GM12875 (cell line): ENCODE results near the gene MPDZ.
"Not testable (repeated sequence)": the region's sequence is repeated elsewhere in the genome, so short reads cannot be mapped to it uniquely, and the experiment has no call there.

ENCODE experiments used
- H3K4me3 ChIP-seq: one replicate; pipeline ENCODE4 v1.5.1; 2011; ENCODE audit warnings: low read depth, low read length, control low read depth
- TF ChIP-seq, protein P1 (sequence below): IDR thresholded peaks from 2 replicates; pipeline ENCODE4 v1.5.1; 2011; ENCODE audit warnings: low read depth, mild to moderate bottlenecking, control low read depth, inconsistent platforms, low read length, moderate library complexity, borderline replicate concordance; ENCODE audit not compliant: insufficient read depth

The MPDZ gene

DNA sequence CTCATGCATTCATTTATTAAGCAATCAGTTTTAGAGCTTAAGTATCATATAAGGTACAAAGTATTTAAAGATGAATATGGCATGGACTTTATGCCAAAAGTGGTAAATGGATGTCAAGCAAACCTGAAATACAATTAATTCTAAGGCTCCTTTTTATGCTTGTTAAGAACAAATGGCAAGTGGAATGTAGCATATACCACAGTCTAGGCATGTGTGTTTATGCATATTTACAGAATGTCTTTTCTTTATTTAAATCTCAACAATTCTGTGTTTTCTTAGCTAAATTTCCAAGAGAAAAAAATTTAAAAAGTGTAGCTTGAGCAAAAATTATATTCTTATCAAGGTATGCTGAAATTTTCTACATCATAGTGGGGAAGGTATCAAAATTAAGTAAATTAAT is 39.8 kb downstream of the MPDZ start:
- H3K4me3 ChIP-seq: no peak overlapping the region
- TF ChIP-seq, protein P1, sequence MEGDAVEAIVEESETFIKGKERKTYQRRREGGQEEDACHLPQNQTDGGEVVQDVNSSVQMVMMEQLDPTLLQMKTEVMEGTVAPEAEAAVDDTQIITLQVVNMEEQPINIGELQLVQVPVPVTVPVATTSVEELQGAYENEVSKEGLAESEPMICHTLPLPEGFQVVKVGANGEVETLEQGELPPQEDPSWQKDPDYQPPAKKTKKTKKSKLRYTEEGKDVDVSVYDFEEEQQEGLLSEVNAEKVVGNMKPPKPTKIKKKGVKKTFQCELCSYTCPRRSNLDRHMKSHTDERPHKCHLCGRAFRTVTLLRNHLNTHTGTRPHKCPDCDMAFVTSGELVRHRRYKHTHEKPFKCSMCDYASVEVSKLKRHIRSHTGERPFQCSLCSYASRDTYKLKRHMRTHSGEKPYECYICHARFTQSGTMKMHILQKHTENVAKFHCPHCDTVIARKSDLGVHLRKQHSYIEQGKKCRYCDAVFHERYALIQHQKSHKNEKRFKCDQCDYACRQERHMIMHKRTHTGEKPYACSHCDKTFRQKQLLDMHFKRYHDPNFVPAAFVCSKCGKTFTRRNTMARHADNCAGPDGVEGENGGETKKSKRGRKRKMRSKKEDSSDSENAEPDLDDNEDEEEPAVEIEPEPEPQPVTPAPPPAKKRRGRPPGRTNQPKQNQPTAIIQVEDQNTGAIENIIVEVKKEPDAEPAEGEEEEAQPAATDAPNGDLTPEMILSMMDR: no peak

DNA sequence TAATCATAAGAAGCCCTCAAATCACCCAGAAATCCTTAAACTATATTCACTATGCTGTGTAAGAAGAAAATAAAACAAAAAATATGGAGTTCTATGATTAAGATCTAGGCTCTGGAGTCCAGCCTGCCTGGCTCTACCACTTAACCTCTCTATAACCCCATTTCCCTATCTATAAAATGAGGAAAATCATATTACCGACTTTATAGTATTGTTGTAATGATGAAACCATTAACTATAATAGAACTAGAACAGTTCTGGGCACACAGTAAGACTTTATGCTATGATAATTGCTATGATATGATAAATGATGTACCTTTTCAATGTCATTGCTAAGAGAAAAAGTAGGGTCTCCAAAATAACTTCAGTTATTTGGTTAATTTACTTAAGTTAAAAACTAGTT is 40.3 kb downstream of the MPDZ start:
- TF ChIP-seq, protein P1: no peak
- H3K4me3 ChIP-seq: no peak overlapping the region

DNA sequence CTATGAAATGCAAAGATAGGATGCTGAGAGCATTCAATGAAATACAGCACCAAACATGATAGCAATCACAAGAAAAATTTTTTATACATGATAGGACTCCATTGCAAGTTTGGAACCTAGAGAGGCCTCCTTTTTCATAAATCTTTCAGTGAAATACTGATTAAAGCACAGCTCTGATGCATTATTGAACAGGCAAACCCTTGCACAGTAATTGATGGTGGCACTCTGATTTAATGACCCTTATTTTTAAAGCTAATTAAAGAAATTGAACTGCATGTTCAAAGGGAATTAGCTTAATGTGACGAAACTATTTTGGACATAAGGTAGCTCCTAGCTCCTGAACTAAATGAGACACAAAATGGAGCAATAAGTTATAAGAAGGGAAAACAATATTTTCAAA is 44.6 kb downstream of the MPDZ start:
- TF ChIP-seq, protein P1: no peak
- H3K4me3 ChIP-seq: no peak overlapping the region

DNA sequence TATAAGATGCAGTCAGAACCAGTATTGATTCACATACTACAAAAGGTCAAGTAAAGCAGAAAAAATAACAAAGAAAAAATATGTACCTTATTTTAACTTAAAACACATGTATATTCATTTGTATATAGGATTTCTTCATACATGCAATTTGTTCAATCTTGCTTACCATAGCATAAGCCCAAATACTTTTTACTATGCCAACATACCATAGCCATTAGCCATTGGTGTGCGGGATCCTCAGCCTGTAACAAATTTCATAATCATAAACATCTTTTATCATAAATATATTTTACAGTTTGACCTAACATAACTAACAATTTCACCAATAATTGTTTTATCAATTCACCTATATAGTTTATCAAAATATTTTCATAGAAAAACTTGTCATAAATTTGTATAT is 51.1 kb downstream of the MPDZ start:
- no peak overlapping the region for H3K4me3 ChIP-seq
- TF ChIP-seq, protein P1: no peak

DNA sequence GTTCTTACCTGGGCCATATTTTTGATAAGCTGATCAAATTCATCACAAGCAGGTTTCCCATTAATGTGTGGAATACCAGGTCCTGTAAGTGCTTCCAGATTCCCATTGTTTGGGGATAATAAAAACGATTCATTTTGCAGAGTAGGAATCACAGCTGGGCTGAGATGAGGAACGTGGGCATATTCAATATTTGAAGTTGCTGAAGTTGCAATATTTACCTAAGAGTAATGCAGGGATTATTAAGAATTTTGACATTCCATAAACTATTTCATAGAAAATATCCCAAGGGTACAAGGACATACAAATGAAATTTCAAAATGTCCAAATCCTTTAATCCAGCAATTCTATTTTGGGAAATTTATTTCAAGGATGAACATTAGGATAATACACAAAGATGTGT is 55.1 kb downstream of the MPDZ start:
- TF ChIP-seq, protein P1: no peak
- H3K4me3 ChIP-seq: no peak overlapping the region

DNA sequence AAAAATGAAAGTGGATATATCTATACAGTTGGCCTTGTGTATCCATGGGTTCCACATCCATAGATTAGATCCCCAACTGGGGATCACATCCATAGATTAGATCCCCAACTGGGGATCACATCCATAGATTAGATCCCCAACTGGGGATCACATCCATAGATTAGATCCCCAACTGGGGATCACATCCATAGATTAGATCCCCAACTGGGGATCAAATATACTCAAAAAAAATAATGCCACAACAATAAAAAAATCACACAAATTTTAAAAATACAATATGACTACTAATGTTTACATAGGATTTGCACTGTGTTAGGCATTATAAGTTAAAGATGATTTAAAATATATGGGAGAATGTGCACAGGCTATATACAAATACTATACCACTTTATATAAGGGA is 56.8 kb downstream of the MPDZ start:
- H3K4me3 ChIP-seq: not testable (repeated sequence)

DNA sequence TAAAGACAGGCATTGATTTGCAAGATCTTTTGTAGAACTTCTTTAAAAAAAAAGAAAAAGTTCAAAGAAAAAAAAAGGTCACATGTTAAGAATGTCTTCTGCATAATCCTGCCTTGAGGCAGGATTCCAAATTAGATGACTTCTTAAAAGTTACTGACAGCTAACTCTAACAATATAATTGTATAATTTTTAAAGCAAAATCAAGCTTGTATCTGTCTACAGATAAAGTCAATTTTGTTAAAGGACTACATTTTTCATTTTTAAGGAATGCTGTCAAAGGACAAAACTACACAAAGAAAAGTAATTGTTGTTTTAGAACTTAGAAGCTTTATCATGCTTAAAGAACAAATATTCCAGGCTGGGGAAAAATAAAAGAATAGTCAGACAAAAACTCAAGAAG is 57.8 kb downstream of the MPDZ start:
- TF ChIP-seq, protein P1: no peak
- H3K4me3 ChIP-seq: no peak overlapping the region

DNA sequence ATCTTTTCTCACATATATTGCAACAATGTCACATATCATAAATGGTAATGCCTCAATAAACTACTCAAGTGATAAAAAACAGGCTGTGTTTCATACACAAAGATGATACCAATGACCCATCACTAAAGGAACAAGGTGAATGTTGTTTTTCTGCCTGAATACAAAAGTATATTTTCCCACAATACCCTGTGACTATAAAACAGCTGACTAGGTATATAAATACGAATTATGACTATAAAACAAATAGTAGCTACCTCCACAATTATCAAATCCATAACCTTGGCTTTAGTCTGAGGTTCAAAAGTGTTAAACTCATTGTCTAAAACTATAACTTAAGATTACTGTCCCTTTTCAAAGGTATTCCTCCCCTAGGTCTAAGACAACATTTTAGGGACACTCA is 58.7 kb downstream of the MPDZ start:
- TF ChIP-seq, protein P1: no peak
- H3K4me3 ChIP-seq: no peak overlapping the region
